H1 (cell line): ENCODE results near the gene ATP5PB. TPM values are rescaled to one million over a fixed set of nuclear protein-coding genes. Genes with fewer than 3 reads are reported as not detected.

Experiments
- CTCF ChIA-PET: fragments of 300-600 bp; sonication (Branson Sonifier 250); formaldehyde crosslinking; loops from one replicate; lab custom pipeline; 2021; ENCODE audit not compliant: partially characterized antibody; lab: Charles Lee
- POLR2A ChIA-PET: fragments of 300-600 bp; sonication (Branson Sonifier 250); formaldehyde crosslinking; loops from one replicate; lab custom pipeline; 2021; ENCODE audit warnings: inconsistent platforms; ENCODE audit not compliant: partially characterized antibody; lab: Charles Lee
- DNase-seq, 2 experiments: peaks; one replicate each; pipeline versions ENCODE4 v3.0.0 to v3.0.0-alpha.2; 2010 to 2022; ENCODE audit warnings: low spot score in 2 of 2, low read depth in 1 of 2, mixed read lengths in 1 of 2
- FAIRE-seq: peaks from 2 replicates; lab custom pipeline; 2011; peaks lifted over from hg19 to GRCh38; lab: Jason Lieb, UNC
- H2AFZ ChIP-seq: 2 replicates; pipeline ENCODE4 v1.8.1; 2012; ENCODE audit warnings: low read length, inconsistent platforms
- H2AK5ac ChIP-seq: 2 replicates; pipeline ENCODE4 v1.6.1; 2013; ENCODE audit warnings: low read depth, low read length
- H2BK120ac ChIP-seq: replicated peaks from 2 replicates; pipeline ENCODE3; 2013; ENCODE audit warnings: low read depth, low read length, inconsistent platforms
- H2BK12ac ChIP-seq: 2 replicates; pipeline ENCODE4 v1.6.1; 2013; ENCODE audit warnings: low read depth, low read length
- H2BK15ac ChIP-seq: 2 replicates; pipeline ENCODE4 v1.6.1; 2013; ENCODE audit warnings: low read length
- H2BK20ac ChIP-seq: 2 replicates; pipeline ENCODE4 v1.6.1; 2013; ENCODE audit warnings: low read length
- H2BK5ac ChIP-seq: 2 replicates; pipeline ENCODE4 v1.6.1; 2013; ENCODE audit warnings: low read depth, low read length
- H3K14ac ChIP-seq: 2 replicates; pipeline ENCODE4 v1.6.1; 2013; ENCODE audit warnings: inconsistent platforms; ENCODE audit not compliant: insufficient read length
- H3K18ac ChIP-seq: 2 replicates; pipeline ENCODE4 v1.6.1; 2013; ENCODE audit warnings: low read length; ENCODE audit errors: extremely low read depth
- H3K23ac ChIP-seq: 2 replicates; pipeline ENCODE4 v1.6.1; 2013; ENCODE audit warnings: inconsistent platforms; ENCODE audit not compliant: insufficient read length
- H3K23me2 ChIP-seq: 2 replicates; pipeline ENCODE4 v1.6.1; 2013; ENCODE audit warnings: low read depth, low read length
- H3K27ac ChIP-seq: 2 replicates; pipeline ENCODE4 v1.6.1; 2011; ENCODE audit warnings: low read depth, low read length, inconsistent platforms
- H3K27me3 ChIP-seq, 4 experiments: replicated peaks in 1 of 4; 1 replicate in 1 of 4; 2 replicates in 3 of 4; pipeline versions ENCODE4 v1.6.1 to v1.8.1; 2011 to 2013; ENCODE audit warnings: low read length in 3 of 4, mild to moderate bottlenecking in 3 of 4, inconsistent platforms in 2 of 4, mixed read lengths in 2 of 4, moderate library complexity in 1 of 4; ENCODE audit not compliant: control insufficient read depth in 3 of 4, insufficient read depth in 3 of 4; ENCODE audit errors: extremely low read depth in 1 of 4
- H3K36me3 ChIP-seq, 4 experiments: 2 replicates each; pipeline versions ENCODE4 v1.6.1 to v1.8.1; 2011 to 2013; ENCODE audit warnings: mild to moderate bottlenecking in 4 of 4, low read length in 3 of 4, moderate library complexity in 2 of 4, control low read depth in 1 of 4, inconsistent platforms in 1 of 4; ENCODE audit not compliant: insufficient read depth in 4 of 4, control insufficient read depth in 2 of 4
- H3K4ac ChIP-seq: replicated peaks from 2 replicates; pipeline ENCODE3; 2013; ENCODE audit warnings: low read length, low read depth, mixed read lengths, inconsistent platforms; ENCODE audit not compliant: insufficient read length
- H3K4me1 ChIP-seq, 4 experiments: replicated peaks in 1 of 4; 1 replicate in 1 of 4; 2 replicates in 3 of 4; pipeline versions ENCODE4 v1.6.1 to v1.8.1; 2011 to 2013; ENCODE audit warnings: low read length in 3 of 4, inconsistent platforms in 2 of 4, mixed read lengths in 1 of 4; ENCODE audit not compliant: insufficient read depth in 4 of 4, control insufficient read depth in 3 of 4
- H3K4me2 ChIP-seq, 2 experiments: 2 replicates each; pipeline versions ENCODE4 v1.6.1 to v1.8.1; 2011 to 2013; ENCODE audit warnings: low read depth in 2 of 2, low read length in 2 of 2, control low read depth in 1 of 2, inconsistent platforms in 1 of 2, mild to moderate bottlenecking in 1 of 2; ENCODE audit not compliant: insufficient read depth in 1 of 2
- H3K4me3 ChIP-seq, 4 experiments: fragments of 200-600, 300-600 bp in 1 of 4; sonication (generic), shearing (Covaris generic), sonication (Bioruptor Twin) in 1 of 4; 2 replicates each; pipeline versions ENCODE4 v1.5.1 to v1.8.1; 2011 to 2016; ENCODE audit warnings: low read length in 4 of 4, low read depth in 3 of 4, control low read depth in 2 of 4, inconsistent platforms in 2 of 4, mild to moderate bottlenecking in 2 of 4, mixed read lengths in 1 of 4, moderate library complexity in 1 of 4; ENCODE audit not compliant: insufficient read depth in 2 of 4; ENCODE audit errors: extremely low read depth in 1 of 4
- H3K56ac ChIP-seq: replicated peaks from 2 replicates; pipeline ENCODE3; 2013; ENCODE audit warnings: low read depth, mild to moderate bottlenecking, mixed read lengths, low read length, inconsistent platforms; ENCODE audit not compliant: insufficient read length
- H3K79me1 ChIP-seq: 2 replicates; pipeline ENCODE4 v1.6.1; 2013; ENCODE audit warnings: low read depth, low read length, control low read depth
- H3K79me2 ChIP-seq, 2 experiments: 2 replicates each; pipeline versions ENCODE4 v1.6.1 to v1.8.1; 2012 to 2013; ENCODE audit warnings: low read length in 2 of 2, mild to moderate bottlenecking in 2 of 2, inconsistent platforms in 1 of 2; ENCODE audit not compliant: insufficient read depth in 2 of 2, control insufficient read depth in 1 of 2
- H3K9ac ChIP-seq, 4 experiments: replicated peaks in 1 of 4; 1 replicate in 1 of 4; 2 replicates in 3 of 4; pipeline versions ENCODE4 v1.6.1 to v1.8.1; 2011 to 2013; ENCODE audit warnings: low read depth in 3 of 4, low read length in 3 of 4, control low read depth in 2 of 4, mild to moderate bottlenecking in 2 of 4, moderate library complexity in 2 of 4, inconsistent platforms in 1 of 4; ENCODE audit errors: extremely low read depth in 1 of 4
- H3K9me3 ChIP-seq, 2 experiments: 2 replicates each; pipeline versions ENCODE4 v1.6.1 to v1.8.1; 2012 to 2013; ENCODE audit warnings: mild to moderate bottlenecking in 2 of 2, moderate library complexity in 2 of 2, control low read depth in 1 of 2, inconsistent platforms in 1 of 2, low read depth in 1 of 2, low read length in 1 of 2, mixed read lengths in 1 of 2; ENCODE audit not compliant: insufficient read depth in 2 of 2
- H4K20me1 ChIP-seq, 2 experiments: replicated peaks in 1 of 2; 2 replicates each; pipeline versions ENCODE3 to v1.8.1; 2011 to 2013; ENCODE audit warnings: inconsistent platforms in 2 of 2, low read length in 2 of 2, mild to moderate bottlenecking in 1 of 2; ENCODE audit not compliant: insufficient read depth in 2 of 2, control insufficient read depth in 1 of 2
- H4K5ac ChIP-seq: 2 replicates; pipeline ENCODE4 v1.6.1; 2013; ENCODE audit warnings: low read length, low read depth, mixed read lengths, inconsistent platforms; ENCODE audit not compliant: insufficient read length
- H4K8ac ChIP-seq: 2 replicates; pipeline ENCODE4 v1.8.0; 2013; ENCODE audit warnings: mild to moderate bottlenecking, moderate library complexity, low read length, inconsistent platforms; ENCODE audit not compliant: insufficient read depth; ENCODE audit errors: extremely low read depth
- H4K91ac ChIP-seq: replicated peaks from 2 replicates; pipeline ENCODE3; 2013; ENCODE audit warnings: low read length, mixed read lengths, inconsistent platforms; ENCODE audit not compliant: insufficient read length
- EP300 ChIP-seq, 2 experiments: IDR thresholded peaks; 1 replicate in 1 of 2; 2 replicates in 1 of 2; pipeline ENCODE4 v1.6.1; 2011 to 2012; ENCODE audit warnings: low read depth in 2 of 2, low read length in 2 of 2, mild to moderate bottlenecking in 2 of 2, borderline replicate concordance in 1 of 2, inconsistent platforms in 1 of 2, moderate library complexity in 1 of 2
- HDAC6 ChIP-seq: IDR thresholded peaks from one replicate; pipeline ENCODE4 v1.7.1; 2012; ENCODE audit warnings: low read depth, mild to moderate bottlenecking, inconsistent platforms, low read length, moderate library complexity
- JUN ChIP-seq: IDR thresholded peaks from 2 replicates; pipeline ENCODE4 v1.6.1; 2011; ENCODE audit warnings: low read depth, mild to moderate bottlenecking, improper control_type of control experiment, low read length
- POU5F1 ChIP-seq: IDR thresholded peaks from 2 replicates; pipeline ENCODE4 v1.6.1; 2011; ENCODE audit warnings: low read depth, mild to moderate bottlenecking, low read length, moderate library complexity
- SP1 ChIP-seq: IDR thresholded peaks from 2 replicates; pipeline ENCODE4 v1.6.1; 2011; ENCODE audit warnings: low read depth, low read length
- WGBS, 2 experiments: shearing (Covaris generic) in 1 of 2; methylation state at CpG; one replicate each; pipeline versions ENCODE4 v1.1.6 to v1.1.7; 2013 to 2015; ENCODE audit warnings: low lambda C conversion rate in 2 of 2, mixed read lengths in 2 of 2, inconsistent platforms in 1 of 2, low coverage in 1 of 2, missing lambda C conversion rate in 1 of 2; ENCODE audit not compliant: insufficient replicate concordance in 2 of 2, insufficient coverage in 1 of 2, insufficient read length in 1 of 2; ENCODE audit errors: extremely low coverage in 1 of 2, missing lambda C conversion rate in 1 of 2; 5-methylcytosine and 5-hydroxymethylcytosine counted together
- polyA plus RNA-seq, 7 experiments: library from polyadenylated mRNA; depleted of rRNA in 3 of 7; stranded (reverse) in 5 of 7; unstranded in 2 of 7; fragments of >200 nt in 5 of 7; fragments of 200-250 nt in 2 of 7; gene quantifications; 1 replicate in 5 of 7; 2 replicates in 1 of 7; 4 replicates in 1 of 7; pipeline versions ENCODE4 v1.2.1 to v1.2.3, GENCODE V29; 2011 to 2013; ENCODE audit warnings: missing spikeins in 2 of 7, mixed read lengths in 2 of 7
- total RNA-seq: library from RNA; stranded (reverse); fragmentation: NEBNext Ultra II Directional; extraction: Animal tissue kit (Norgen Biotek cat#: 25700); gene quantifications from 2 replicates; pipeline ENCODE4 v1.2.1, GENCODE V29; 2021
- TF ChIP-seq, protein P1 (sequence below): IDR thresholded peaks from 2 replicates; pipeline ENCODE4 v1.6.1; 2012; ENCODE audit warnings: low read length, inconsistent platforms
- TF ChIP-seq, protein P2 (sequence below): IDR thresholded peaks from 2 replicates; pipeline ENCODE4 v1.6.1; 2012; ENCODE audit warnings: inconsistent platforms

Gene ATP5PB
- total and polyA plus RNA-seq, 2 of the 8 experiments (the other 6 are each of a cell fraction or from before 2014, with no cell fraction given) = 232 to 262 TPM

DNA sequence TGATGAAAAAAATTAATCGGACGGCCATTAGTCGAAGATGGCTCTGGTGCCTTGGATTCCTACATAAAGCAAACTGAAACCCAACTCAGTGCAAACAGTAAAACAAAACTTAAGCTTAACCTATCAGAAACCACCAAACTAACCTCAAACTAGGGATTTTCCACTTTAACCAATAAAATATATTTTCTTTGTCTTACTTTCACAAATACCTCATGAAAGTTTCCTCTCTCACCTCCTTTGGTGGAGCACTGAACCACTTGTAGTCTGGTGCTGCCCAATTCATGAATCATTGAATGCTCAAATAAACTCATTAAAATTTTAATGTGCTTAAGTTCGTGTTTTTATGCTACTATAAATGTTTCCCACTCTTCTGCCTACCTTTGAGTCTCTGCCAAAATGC is 47.1 kb downstream of the ATP5PB start:
- Histone ChIP-seq H3K79me2 (no peaks in the 10 kb centered on the region), H4K8ac (no peak overlapping the region), H2BK12ac (no peak overlapping the region), H3K9me3 (no peaks in the 10 kb centered on the region), H3K4ac (no peak overlapping the region), H2BK15ac (no peak overlapping the region), H3K79me1 (no peaks in the 10 kb centered on the region), H3K27ac (no peak overlapping the region), H4K20me1 (no peaks in the 10 kb centered on the region), H3K36me3 (no peaks in the 10 kb centered on the region), H3K18ac (no peak overlapping the region), H4K5ac (no peak overlapping the region), H3K9ac (no peak overlapping the region), H4K91ac (no peak overlapping the region), H2AK5ac (no peak overlapping the region), H3K23me2 (no peaks in the 10 kb centered on the region; the same call in 1 of the 2 replicates), H3K4me1 (no peaks in the 10 kb centered on the region), H3K23ac (no peak overlapping the region), H2BK20ac (no peak overlapping the region), H2BK120ac (no peak overlapping the region), H2AFZ (no peak overlapping the region), H2BK5ac (no peak overlapping the region), H3K14ac (no peak overlapping the region), H3K56ac (no peak overlapping the region), H3K27me3 (no peaks in the 10 kb centered on the region), H3K4me3 (no peak overlapping the region), H3K4me2 (no peak overlapping the region)
- POLR2A ChIA-PET = no interaction called here
- DNase-seq = no peak
- WGBS, 2 experiments = 90% methylated on average over 4 of the region's 4 CpGs; no CpG with 5 or more reads in 1 of the 2 experiments
- CTCF ChIA-PET = interaction anchor here (2.3 to 3.1 kb wide), 2 partner anchors 11 to 15 kb away, joined by 16 read pairs; no protein-coding TSS in a partner anchor
- FAIRE-seq = no peak
- TF ChIP-seq SP1 (no peak), JUN (no peak), HDAC6 (no peak), EP300 (IDR thresholded peaks at IDR 0.05; ENCODE audit: borderline replicate concordance in 1 of 2, low read depth in 2 of 2, low read length in 2 of 2) (no peak), POU5F1 (no peak)
- TF ChIP-seq, protein P1, sequence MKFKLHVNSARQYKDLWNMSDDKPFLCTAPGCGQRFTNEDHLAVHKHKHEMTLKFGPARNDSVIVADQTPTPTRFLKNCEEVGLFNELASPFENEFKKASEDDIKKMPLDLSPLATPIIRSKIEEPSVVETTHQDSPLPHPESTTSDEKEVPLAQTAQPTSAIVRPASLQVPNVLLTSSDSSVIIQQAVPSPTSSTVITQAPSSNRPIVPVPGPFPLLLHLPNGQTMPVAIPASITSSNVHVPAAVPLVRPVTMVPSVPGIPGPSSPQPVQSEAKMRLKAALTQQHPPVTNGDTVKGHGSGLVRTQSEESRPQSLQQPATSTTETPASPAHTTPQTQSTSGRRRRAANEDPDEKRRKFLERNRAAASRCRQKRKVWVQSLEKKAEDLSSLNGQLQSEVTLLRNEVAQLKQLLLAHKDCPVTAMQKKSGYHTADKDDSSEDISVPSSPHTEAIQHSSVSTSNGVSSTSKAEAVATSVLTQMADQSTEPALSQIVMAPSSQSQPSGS = no peak
- TF ChIP-seq, protein P2, sequence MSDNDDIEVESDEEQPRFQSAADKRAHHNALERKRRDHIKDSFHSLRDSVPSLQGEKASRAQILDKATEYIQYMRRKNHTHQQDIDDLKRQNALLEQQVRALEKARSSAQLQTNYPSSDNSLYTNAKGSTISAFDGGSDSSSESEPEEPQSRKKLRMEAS = no peak
